CD4-positive, alpha-beta memory T cell (primary cell): ENCODE data around the gene SULT1A3. TPM values are rescaled to one million over a fixed set of nuclear protein-coding genes. Genes with fewer than 3 reads are reported as not detected.
"Not testable (repeated sequence)": the region's sequence is repeated elsewhere in the genome, so short reads cannot be mapped to it uniquely, and the experiment has no call there.

Source experiments
- CTCF ChIA-PET: fragments of 350-600 bp; sonication (Branson Sonifier 250); formaldehyde crosslinking; loops from one replicate; lab custom pipeline; 2021; ENCODE audit warnings: inconsistent platforms; ENCODE audit not compliant: partially characterized antibody; lab: Charles Lee
- POLR2A ChIA-PET: fragments of 350-600 bp; sonication (Branson Sonifier 250); formaldehyde crosslinking; loops from one replicate; lab custom pipeline; 2021; ENCODE audit not compliant: partially characterized antibody; lab: Charles Lee
- DNase-seq, 5 donors: peaks; one replicate each; pipeline versions ENCODE4 v3.0.0 to v3.0.0-alpha.2; 2020 to 2022; ENCODE audit warnings: mixed read lengths in 1 of 5
- H3K27ac ChIP-seq: one replicate; pipeline ENCODE4 v1.7.0; 2013; ENCODE audit warnings: low read depth, low read length
- H3K27me3 ChIP-seq: 2 replicates; pipeline ENCODE4 v1.7.0; 2013; ENCODE audit warnings: mild to moderate bottlenecking, low read length, moderate library complexity; ENCODE audit not compliant: insufficient read depth
- H3K36me3 ChIP-seq: 2 replicates; pipeline ENCODE4 v1.7.0; 2013; ENCODE audit warnings: mild to moderate bottlenecking, low read length, moderate library complexity; ENCODE audit not compliant: insufficient read depth
- H3K4me1 ChIP-seq: 2 replicates; pipeline ENCODE4 v1.7.0; 2013; ENCODE audit warnings: mild to moderate bottlenecking, low read length, moderate library complexity; ENCODE audit not compliant: insufficient read depth
- H3K4me3 ChIP-seq, 2 donors: one replicate each; pipeline ENCODE4 v1.7.0; 2013; ENCODE audit warnings: low read length in 2 of 2, mild to moderate bottlenecking in 1 of 2
- H3K9me3 ChIP-seq, 2 donors: one replicate each; pipeline ENCODE4 v1.7.0; 2013; ENCODE audit warnings: low read length in 2 of 2, control low read depth in 1 of 2; ENCODE audit not compliant: control insufficient read depth in 1 of 2
- H3K27ac Mint-ChIP-seq, 7 donors: one replicate each; pipeline ENCODE4 v1.8.0; 2020 to 2021; ENCODE audit warnings: mixed read lengths in 7 of 7, mild to moderate bottlenecking in 6 of 7, inconsistent platforms in 3 of 7, moderate library complexity in 3 of 7
- H3K27me3 Mint-ChIP-seq, 2 donors: one replicate each; pipeline ENCODE4 v1.8.0; 2020 to 2021; ENCODE audit warnings: mixed read lengths in 2 of 2
- H3K36me3 Mint-ChIP-seq, 2 donors: one replicate each; pipeline ENCODE4 v1.8.0; 2020 to 2021; ENCODE audit warnings: mixed read lengths in 2 of 2, inconsistent platforms in 1 of 2, mild to moderate bottlenecking in 1 of 2
- H3K4me1 Mint-ChIP-seq, 4 donors: one replicate each; pipeline ENCODE4 v1.8.0; 2020 to 2021; ENCODE audit warnings: mixed read lengths in 4 of 4, mild to moderate bottlenecking in 1 of 4
- H3K4me3 Mint-ChIP-seq, 8 donors: one replicate each; pipeline ENCODE4 v1.8.0; 2020 to 2021; ENCODE audit warnings: mixed read lengths in 8 of 8, mild to moderate bottlenecking in 7 of 8, moderate library complexity in 6 of 8, inconsistent platforms in 3 of 8
- H3K9me3 Mint-ChIP-seq, 8 donors: one replicate each; pipeline ENCODE4 v1.8.0; 2020 to 2021; ENCODE audit warnings: mixed read lengths in 8 of 8, mild to moderate bottlenecking in 5 of 8, inconsistent platforms in 3 of 8, moderate library complexity in 1 of 8
- intact Hi-C: fragments of 100-400 bp; cut with micrococcal nuclease; formaldehyde crosslinking; loops from one replicate; pipeline ENCODE4 v1.15.1; 2023
- polyA plus RNA-seq, 2 donors: library from polyadenylated mRNA; unstranded; fragments of 300-500 nt; fragmentation: Illumina TruSeq; gene quantifications; one replicate each; pipeline ENCODE4 v1.2.3, GENCODE V29; 2021
- total RNA-seq, 2 experiments: library from RNA; stranded (reverse); gene quantifications; one replicate each; pipeline ENCODE4 v1.2.3, GENCODE V29; 2021

SULT1A3 gene
- total and polyA plus RNA-seq, 4 experiments from 2014 or later, result 1.2 to 46.2 (median 23.2) TPM

DNA sequence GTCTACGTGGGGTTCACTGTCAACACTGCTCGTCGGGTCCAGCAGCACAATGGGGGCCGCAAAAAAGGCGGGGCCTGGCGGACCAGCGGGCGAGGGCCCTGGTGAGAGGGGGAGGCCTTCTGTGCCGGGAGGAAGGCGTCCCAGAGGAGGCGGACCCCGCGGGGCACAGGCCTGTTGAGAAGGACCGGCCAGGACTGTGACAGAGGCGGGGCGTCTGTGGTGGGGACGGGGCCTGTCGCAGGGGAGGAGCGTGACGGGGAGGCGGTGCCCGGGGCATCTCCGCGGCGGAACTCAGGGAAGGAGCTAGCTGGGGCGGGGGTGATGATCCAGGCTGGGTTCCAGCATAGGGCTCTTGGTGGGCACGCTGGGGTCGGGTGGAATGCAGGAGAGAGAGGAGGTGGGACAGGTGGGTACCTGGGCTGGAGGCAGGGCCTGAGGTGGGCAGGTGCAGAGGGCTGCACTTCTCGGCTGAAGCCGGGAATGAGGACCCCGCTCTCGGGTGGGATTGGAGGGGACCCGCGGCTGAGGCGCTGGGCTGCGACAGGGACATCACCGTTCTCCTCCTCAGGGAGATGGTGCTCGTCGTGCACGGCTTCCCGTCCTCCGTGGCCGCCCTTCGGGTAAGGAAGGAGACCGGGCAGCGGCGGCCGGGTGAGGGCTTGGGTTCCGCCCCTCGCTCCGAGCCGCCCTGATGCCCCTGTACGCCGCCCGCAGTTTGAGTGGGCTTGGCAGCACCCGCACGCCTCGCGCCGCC, 4.7 kb upstream of the SULT1A3 start:
- H3K9me3 Mint-ChIP-seq, H3K4me1 Mint-ChIP-seq, H3K4me1 ChIP-seq, H3K27ac Mint-ChIP-seq, H3K36me3 Mint-ChIP-seq, POLR2A ChIA-PET, CTCF ChIA-PET, H3K27me3 ChIP-seq, intact Hi-C loops, H3K36me3 ChIP-seq, H3K9me3 ChIP-seq, H3K4me3 ChIP-seq, H3K27me3 Mint-ChIP-seq, H3K4me3 Mint-ChIP-seq, H3K27ac ChIP-seq: not testable (repeated sequence)
- peak in 1 of 5 donors; percentile 14 for DNase-seq

DNA sequence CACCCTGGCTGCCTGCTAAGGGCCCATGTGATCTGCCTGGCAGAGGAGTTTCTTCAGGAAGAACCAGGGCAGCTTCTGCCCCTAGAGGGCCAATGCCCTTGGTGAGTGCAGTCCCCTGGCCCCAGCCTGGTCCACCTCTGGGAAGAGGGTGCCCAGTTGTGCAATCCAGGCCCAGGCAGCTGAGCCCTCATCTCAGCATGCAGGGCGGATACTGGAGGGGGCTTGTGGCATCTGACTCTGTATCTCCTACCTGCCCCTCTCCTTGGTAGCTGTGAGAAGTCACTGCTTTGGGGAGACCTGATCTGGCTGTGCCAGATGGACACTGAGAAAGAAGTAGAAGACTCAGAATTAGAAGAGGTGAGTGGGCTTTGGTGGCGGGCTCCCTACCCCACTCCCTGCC, 2.1 kb upstream of the SULT1A3 start:
- H3K4me1 Mint-ChIP-seq, H3K9me3 Mint-ChIP-seq, H3K27ac ChIP-seq, H3K4me1 ChIP-seq, H3K4me3 Mint-ChIP-seq, H3K36me3 ChIP-seq, POLR2A ChIA-PET, intact Hi-C loops, H3K27me3 ChIP-seq, DNase-seq, H3K4me3 ChIP-seq, H3K36me3 Mint-ChIP-seq, H3K27me3 Mint-ChIP-seq, CTCF ChIA-PET, H3K27ac Mint-ChIP-seq, H3K9me3 ChIP-seq: not testable (repeated sequence)

DNA sequence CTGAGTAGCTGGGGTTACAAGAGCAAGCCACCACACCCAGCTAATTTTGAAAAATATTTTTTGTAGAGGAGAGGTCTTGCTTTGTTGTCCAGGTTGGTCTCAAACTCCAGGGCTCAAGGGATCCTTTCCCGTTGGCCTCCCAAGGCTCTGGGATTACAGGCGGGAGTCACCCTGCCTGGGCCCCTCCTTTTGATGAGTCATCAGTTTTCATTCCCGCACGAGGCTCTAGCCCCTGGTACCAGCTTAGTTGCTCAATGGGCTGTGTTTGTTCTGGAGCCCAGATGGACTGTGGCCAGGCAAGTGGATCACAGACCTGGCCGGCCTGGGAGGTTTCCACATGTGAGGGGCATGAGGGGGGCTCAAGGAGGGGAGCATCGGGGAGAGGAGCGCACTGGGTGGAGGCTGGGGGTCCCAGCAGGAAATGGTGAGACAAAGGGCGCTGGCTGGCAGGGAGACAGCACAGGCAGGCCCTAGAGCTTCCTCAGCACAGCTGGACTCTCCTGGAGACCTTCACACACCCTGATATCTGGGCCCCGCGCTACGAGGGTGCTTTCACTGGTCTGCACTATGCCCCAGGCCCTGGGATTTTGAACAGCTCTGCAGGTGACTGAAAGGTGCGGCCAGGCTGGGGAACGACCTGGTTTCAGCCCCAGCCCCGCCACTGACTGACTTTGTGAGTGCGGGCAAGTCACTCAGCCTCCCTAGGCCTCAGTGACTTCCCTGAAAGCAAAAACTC, 721 bp downstream of the SULT1A3 start:
- H3K4me1 ChIP-seq, H3K4me3 ChIP-seq, POLR2A ChIA-PET, H3K36me3 Mint-ChIP-seq, H3K36me3 ChIP-seq, H3K9me3 ChIP-seq, DNase-seq, intact Hi-C loops, H3K27ac ChIP-seq, H3K4me3 Mint-ChIP-seq, H3K4me1 Mint-ChIP-seq, H3K27me3 ChIP-seq, H3K27me3 Mint-ChIP-seq, H3K27ac Mint-ChIP-seq, CTCF ChIA-PET, H3K9me3 Mint-ChIP-seq: not testable (repeated sequence)

DNA sequence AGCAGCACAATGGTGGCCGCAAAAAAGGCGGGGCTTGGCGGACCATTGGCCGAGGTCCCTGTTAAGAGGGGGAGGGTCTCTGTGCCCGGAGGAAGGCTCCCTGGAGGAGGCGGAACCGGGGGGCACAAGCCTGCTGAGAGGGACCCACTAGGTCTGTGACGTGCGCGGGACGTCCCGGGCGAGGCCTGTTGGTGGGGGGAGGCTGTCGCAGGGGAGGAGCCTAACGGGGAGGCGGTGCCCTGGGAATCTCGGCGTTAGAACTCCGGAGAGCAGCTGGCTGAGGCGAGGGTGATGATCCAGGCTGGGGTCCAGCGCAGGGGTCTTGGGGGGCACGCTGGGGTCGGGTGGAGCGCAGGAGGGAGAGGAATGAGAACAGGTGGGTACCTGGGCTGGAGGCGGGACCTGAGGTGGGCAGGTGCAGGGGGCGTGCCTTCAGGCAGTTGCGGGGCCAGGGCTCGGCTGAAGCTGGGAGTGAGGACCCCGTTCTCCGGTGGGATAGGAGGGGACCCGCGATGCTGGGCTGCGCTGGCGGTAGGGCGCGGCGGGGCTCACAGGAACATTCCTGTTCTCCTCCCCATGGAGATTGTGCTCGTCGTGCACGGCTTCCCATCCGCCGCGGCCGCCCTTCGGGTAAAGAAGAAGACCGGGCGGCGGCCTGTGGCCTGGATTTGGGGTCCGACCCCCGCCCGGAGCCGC, 6.6 kb downstream of the SULT1A3 start:
- intact Hi-C loops, H3K36me3 Mint-ChIP-seq, H3K27ac ChIP-seq, CTCF ChIA-PET, H3K27ac Mint-ChIP-seq, H3K9me3 ChIP-seq, H3K36me3 ChIP-seq, H3K4me1 ChIP-seq, H3K27me3 ChIP-seq, H3K27me3 Mint-ChIP-seq, H3K4me3 Mint-ChIP-seq, H3K4me1 Mint-ChIP-seq, POLR2A ChIA-PET, H3K9me3 Mint-ChIP-seq: not testable (repeated sequence)
- H3K4me3 ChIP-seq, result peak overlapping the region in 1 of 2 donors; percentile 45
- DNase-seq, result peak in 2 of 5 donors; percentile 2 to 9

DNA sequence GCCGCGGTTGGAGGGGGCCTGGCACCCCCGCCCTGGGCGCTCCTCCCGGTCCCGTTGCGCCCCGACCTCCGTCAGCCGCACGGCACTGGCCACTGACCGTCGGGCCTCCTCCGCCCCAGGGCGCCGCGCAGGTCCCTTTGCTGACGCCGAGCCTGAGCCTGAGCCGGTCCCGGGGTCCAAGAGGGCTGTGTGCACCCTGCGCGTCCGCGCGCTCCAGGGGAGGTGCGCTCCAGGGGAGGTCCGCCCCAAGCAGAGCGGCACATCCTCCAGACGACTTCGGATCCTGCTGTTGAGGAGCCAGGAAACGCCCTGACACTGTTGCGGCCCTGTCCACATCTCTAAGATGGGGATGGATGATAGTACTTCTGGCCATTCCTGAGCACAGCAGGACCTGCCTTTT, 7.2 kb downstream of the SULT1A3 start:
- H3K36me3 ChIP-seq, H3K9me3 ChIP-seq, H3K4me1 Mint-ChIP-seq, H3K27ac Mint-ChIP-seq, H3K9me3 Mint-ChIP-seq, H3K27me3 ChIP-seq, intact Hi-C loops, DNase-seq, CTCF ChIA-PET, POLR2A ChIA-PET, H3K27ac ChIP-seq, H3K36me3 Mint-ChIP-seq, H3K4me3 Mint-ChIP-seq, H3K27me3 Mint-ChIP-seq, H3K4me1 ChIP-seq: not testable (repeated sequence)
- H3K4me3 ChIP-seq, result peak overlapping the region in 1 of 2 donors; percentile 45

DNA sequence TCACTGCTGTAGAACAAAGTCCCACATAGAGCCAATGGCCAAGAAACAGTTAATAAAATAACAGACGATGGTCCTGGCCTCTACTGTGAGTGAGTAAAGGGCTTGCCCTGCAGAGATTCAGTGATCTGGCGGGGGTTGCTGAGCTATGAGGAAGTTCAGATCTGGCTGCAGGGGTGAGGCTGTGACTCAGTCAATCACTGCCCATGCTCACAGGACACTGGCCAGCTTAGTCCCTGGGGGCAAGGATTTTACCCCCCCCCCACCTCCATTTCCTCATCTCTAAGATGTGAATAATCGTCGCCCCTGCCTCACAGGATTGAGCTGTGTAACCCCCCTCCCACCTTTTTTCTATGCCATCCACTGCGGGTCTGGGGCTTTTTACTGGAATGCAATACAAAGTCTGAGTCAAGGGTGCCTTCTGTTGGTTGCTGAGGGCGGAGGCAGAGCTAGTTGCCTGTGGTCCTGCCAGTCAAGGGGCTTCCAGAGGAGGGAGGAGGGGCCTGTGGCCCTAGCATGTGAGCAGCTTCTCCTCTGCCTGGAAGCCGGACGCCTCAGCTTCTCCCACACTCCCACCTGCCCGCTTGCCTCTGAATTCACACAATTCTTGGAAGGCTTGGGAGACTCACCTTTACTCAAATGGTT, 8.1 kb downstream of the SULT1A3 start:
- DNase-seq, result peak in 1 of 5 donors; percentile 28
- peak overlapping the region in 1 of 7 donors; percentile 51 for H3K27ac Mint-ChIP-seq
- intact Hi-C loops, H3K4me1 Mint-ChIP-seq, H3K9me3 ChIP-seq, H3K27ac ChIP-seq, H3K27me3 ChIP-seq, POLR2A ChIA-PET, CTCF ChIA-PET, H3K27me3 Mint-ChIP-seq, H3K4me1 ChIP-seq, H3K36me3 Mint-ChIP-seq, H3K9me3 Mint-ChIP-seq, H3K4me3 ChIP-seq, H3K36me3 ChIP-seq: not testable (repeated sequence)
- H3K4me3 Mint-ChIP-seq, result peak overlapping the region in 1 of 8 donors; percentile 54

DNA sequence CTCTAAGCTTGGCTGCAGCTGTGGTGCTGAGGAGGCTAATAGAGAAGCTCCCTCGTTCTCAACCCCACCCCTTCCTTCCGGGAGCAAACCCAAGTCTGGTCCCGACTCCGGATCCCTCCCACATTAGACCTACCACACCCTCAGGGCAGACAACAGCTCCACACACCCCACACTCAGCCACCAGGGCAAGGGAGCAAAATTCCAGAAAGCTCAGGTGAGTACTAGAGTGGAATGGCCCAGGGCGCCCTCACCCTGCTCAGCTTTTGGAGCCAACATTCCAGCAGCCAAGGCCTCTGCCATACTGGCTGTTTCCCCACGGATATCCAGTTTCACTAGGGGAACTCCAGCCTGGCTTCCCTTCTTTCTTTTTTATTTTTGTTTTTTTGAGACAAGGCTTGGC, 10.0 kb downstream of the SULT1A3 start:
- H3K27ac Mint-ChIP-seq, H3K4me3 Mint-ChIP-seq, H3K9me3 Mint-ChIP-seq, H3K27me3 ChIP-seq, H3K4me1 ChIP-seq, intact Hi-C loops, POLR2A ChIA-PET, CTCF ChIA-PET, H3K36me3 Mint-ChIP-seq, H3K4me3 ChIP-seq, H3K27me3 Mint-ChIP-seq, H3K4me1 Mint-ChIP-seq, H3K9me3 ChIP-seq, H3K27ac ChIP-seq, H3K36me3 ChIP-seq: not testable (repeated sequence)
- peak in 2 of 5 donors; percentile 37 to 68 for DNase-seq
